GM18498 (cell line): ENCODE results near the gene LRRC4C.

ENCODE experiments used
- ATAC-seq: cut with Tn5 transposase; IDR thresholded peaks from one replicate; pipeline ENCODE4 v1.9.1; 2021; ENCODE audit warnings: mild to moderate bottlenecking, moderate library complexity; ENCODE audit not compliant: unreplicated experiment

The LRRC4C gene

DNA sequence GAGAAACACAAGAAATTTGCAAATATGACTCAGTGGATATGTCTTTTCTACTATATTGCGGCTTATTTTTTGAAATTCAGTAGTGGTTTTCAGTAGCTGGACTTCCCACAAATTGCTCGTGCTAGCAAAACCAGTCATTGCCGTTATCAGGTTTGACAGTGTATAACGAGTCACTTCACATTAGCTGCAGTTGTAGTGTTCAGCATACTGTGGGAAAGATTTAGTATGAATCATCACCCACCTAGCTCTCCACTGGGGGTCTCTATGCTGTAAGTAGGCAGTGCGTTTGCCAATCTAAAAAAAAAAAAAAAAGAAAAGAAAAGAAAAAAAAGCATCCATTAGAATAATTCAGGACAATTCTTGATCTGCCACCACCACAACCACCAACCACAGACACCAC, 1318.9 kb downstream of the LRRC4C start:
- ATAC-seq = no peak

DNA sequence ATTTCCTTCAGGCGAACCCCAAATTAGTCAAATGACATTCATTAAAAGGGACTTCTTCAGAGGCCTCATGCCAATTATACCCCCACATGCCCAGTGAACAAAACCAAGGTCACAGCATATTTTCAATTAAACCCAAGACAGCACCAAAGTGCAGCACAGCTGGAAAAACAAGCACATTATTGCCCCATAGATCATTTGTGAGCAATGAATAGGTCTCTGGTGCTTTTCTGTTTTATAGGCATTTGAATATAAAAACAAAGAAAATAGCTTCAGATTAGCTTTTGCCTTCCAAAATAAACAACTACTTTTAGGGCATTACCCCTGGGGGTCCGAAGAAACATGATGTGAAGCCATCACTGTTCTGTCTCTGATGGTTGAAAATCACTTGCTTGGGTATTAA, 1319.9 kb downstream of the LRRC4C start:
- ATAC-seq = no peak

DNA sequence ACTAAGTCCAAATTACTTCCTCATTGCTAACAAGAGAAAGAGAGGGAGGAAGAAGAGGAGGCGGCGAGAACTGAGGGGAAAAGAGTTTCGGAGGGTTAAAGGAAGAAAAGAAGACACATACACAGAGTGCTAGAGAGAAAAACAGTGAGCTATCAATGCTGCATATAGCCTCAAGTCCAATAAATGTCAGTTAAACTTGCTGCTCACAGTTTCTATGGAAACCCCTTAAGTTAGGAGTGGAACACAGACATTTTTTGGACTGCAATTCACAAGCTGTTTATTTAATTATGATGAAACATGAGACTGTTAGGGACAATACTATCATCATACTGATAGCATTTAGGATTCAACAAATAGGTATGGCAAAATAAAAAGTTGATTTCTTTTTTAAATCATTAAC, 1320.4 kb downstream of the LRRC4C start:
- ATAC-seq = no peak

DNA sequence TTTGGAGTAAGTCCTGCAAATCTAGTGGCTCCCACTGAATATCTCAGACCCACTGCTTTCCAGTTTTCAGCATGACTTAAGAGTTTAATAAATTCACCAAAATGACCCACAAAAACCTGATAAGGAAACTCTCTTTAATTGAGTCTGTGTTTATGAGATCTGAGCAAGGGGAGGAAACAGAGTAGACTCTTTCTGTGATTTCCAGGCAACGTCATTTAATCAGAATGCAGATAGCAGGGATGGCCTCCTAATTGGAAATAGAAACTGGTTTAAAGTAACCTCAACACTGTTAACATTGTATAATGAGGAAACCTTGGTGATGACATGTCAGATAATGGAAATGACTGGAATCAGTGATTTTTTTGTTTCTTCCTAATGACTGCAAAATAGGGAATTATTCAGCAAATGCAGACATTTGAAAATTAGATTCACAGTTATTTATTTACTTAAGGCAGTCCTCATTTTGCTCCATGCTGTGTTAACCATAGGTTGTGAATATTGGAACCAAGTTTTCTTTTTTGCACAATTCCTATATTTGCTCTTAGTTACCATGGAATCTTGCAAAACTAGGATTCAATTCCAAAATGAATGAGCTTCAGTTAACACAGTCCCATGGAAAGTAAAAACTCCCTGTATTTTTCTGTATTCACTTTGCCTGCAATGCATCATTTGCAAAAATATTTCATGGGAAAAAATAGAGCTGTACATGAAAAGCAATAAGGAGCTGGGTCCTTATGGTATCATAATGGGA, 1324.5 kb downstream of the LRRC4C start:
- ATAC-seq = no peak

DNA sequence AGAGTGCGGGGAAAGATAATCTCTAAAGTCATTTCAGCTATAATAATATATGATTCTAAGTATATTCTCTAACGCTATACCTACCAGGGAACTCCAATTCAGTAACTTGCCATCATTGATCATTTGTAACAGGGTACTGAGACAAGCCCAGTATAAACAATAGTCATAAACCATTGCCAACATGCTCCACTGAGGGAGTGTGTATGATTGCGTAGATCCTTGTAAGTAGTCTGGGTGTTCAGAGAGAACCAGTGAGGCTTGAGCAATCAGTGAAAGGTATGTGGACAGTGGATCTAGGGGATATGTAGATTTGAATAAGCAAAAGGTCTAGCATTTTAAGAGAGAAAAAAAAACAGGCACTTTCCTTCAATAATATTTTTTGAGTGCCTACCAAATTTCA, 1326.0 kb downstream of the LRRC4C start:
- ATAC-seq = no peak

DNA sequence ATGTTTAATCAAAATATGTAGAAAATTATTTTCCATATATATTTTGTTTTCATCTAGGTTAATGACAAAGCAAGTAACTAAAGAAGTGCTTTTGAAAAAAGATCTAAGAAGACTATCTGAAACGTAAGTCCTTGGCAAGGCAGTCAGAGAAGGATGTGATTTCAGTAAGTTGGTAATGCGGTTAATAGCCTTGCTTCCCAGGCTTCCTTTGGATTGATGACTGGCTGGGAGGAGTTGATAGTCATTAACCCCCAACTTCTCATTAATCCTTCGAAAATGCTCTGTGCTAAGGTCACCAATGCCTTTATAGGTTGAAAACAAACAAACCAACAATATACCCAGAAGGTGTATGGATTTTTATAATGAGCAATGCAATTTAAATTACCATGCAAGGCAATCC, 1326.5 kb downstream of the LRRC4C start:
- ATAC-seq = no peak

DNA sequence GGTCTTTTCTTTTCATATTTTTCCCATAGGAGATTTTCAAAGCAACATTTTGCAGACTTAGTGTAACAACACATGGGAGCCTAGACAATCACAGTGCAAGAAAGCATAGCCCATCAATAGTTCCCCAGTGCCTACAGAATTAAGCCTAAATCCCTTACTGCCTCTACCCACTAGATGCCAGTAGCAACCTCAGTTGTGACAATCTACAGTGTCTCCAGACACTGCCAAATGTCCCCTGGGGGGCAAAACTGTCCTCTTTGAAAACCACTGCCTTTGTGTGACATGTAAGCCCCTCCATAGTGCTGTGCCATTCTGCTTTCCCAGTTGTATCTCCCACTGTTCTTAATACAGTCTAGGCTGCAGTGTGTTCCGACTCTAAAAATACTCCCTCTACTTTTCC, 1329.0 kb downstream of the LRRC4C start:
- peak; percentile 72 for ATAC-seq

DNA sequence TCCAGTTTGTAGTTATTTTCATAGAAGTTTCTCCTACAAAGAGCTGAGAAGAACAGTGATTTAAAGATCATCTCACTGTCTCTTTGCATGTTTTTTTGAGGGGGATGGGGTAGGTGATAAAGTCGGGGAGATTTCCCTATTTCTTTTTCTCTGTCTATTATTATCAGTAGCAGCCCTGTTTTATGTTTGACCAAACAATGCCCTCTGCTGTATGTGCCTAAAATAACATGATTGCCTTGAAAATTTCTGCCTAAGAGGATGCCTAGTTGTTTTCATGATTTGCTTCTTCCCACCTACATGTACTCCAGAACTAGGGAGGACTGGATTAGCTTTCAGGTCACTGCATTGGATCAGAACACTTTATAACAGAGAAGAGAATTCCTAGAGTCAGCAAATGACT, 1330.2 kb downstream of the LRRC4C start:
- ATAC-seq = no peak

DNA sequence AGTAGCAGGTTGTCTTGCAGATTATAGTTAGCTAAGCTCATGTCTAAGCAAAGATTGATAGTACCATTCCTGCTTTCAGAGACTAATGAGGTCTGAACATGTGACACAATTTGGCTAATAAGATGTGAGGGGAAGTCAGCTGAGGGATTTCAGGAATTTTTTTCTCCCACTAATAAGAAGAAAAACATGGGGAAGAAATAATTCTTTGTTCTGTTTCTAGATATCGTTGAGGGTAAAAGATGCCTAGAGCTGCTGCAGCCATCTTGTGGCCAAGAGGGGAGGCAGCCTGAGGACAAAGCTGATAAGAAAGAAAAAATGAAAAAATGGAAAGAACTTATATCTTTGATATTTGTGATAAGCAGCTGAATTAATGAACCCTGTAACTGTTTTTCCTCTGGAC, 1334.4 kb downstream of the LRRC4C start:
- no peak for ATAC-seq

DNA sequence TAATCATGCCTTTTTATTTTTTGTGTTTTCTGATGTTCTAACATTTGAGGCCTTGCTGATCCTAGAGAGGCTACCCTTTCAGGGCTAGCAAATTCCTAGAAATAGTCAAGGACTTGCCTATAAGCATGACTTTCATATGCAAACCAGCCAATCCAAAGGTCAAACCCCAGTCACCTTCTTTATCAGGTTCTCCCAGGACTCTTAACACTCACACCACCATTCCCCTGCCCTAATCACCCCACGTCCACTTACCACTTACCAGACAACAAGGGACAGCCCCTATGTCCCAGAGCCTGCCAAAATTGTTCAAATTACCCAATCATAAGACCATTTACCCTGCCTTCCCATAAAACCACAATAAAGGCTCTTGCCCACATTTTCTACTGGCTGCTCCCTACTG, 1339.8 kb downstream of the LRRC4C start:
- ATAC-seq = no peak

DNA sequence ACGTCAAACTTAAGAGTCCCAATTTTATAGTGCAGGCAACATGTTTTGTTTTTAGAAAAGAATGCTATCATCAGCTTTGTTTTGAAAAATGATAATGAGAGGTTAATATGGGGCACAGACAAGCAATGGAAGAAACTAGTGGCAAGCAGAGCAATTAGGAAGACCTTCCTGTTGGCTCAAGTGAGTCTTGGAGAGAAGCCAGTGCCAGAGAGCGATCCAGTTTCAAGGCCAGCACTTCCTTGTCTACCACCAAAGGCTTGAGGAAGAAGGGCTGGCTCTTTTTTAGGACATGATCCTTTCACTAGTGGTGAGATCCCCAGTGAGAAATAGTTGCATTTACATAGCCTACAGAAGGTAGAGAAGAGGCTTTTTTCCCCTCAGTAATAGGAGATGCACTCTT, 1340.7 kb downstream of the LRRC4C start:
- no peak for ATAC-seq

DNA sequence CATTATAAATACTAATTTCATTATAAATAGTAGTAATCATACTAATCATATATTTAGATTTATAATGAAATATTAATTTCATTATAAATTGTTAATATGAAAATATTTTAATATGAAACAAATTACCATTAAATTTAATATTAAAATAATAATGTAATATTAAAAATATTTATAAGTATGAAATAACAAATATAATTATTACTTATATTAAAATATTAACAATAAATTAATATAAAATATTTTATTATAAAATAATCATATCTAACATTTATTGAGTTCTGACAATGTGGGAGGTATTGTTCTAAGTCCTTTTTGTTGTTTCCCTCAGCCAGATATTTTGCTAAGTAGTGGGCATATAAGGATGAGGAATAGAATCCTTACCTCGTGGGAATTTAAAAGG, 1341.4 kb downstream of the LRRC4C start:
- ATAC-seq = no peak

DNA sequence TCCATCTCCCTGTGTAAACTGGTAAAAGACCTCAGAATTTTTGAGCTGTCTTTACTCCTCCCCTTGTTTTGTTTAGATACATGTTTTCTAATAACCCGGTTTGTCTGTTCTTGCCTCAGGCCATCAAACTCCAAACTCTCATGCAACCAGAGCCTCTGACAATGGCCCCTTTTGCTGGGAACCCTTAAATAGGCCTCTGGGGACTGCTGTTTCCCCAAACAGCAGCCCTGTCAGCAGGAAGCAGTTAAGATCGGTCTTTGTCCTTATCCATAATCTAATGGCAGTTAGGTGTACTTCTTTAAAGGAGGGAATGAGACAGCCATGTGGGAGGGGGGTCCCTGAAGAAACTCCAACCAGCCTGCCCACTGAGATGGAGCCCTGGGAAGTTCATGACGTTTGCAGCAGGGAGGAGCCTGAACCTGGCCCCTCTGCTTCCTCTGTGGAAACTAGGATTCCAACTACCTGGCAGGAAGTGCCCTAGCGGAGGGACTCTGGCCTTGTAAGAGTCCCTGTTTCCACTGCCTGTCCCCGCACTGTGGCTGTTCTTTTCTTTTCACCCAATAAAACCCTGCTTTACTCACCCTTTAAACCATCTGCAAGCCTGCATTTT, 1354.4 kb downstream of the LRRC4C start:
- no peak for ATAC-seq

DNA sequence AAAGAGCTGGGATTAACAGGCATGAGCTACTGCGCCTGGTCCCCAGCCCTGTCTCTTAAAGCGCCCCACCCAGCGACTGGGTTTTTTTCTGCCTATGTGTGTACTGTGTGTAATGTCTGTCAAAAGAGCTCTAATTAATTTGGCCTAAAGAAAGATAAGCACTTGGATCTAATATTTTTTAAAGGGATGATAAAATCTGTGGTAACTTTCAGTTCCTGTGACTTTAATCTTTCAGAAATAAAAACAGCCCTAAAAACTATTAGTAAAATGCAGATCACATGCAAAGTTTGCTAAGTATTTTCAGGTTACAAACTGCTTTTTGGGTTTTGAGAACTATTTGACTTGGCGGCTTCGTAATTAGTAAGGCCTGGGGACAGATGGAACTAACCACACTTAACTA, 1358.7 kb downstream of the LRRC4C start:
- no peak for ATAC-seq

DNA sequence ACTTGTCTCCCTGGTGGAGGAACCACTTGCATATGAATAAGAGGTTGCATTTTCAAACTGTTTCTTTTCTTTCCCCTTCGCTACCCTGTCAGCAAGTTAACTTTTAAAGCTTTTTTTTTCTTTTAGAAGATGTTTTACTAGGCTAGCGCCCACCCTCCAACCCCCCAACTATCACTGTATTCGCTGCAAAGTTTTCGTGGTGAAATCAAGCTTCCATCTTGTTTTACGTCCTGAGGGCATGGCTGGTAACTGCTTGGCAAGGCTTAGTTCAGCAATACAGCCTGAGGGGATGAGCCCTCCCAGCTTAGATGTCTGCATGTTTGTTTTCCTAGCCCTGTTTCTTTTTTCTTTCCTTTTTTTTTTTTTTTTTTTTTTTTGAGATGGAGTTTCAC, 1359.3 kb downstream of the LRRC4C start:
- ATAC-seq = no peak

DNA sequence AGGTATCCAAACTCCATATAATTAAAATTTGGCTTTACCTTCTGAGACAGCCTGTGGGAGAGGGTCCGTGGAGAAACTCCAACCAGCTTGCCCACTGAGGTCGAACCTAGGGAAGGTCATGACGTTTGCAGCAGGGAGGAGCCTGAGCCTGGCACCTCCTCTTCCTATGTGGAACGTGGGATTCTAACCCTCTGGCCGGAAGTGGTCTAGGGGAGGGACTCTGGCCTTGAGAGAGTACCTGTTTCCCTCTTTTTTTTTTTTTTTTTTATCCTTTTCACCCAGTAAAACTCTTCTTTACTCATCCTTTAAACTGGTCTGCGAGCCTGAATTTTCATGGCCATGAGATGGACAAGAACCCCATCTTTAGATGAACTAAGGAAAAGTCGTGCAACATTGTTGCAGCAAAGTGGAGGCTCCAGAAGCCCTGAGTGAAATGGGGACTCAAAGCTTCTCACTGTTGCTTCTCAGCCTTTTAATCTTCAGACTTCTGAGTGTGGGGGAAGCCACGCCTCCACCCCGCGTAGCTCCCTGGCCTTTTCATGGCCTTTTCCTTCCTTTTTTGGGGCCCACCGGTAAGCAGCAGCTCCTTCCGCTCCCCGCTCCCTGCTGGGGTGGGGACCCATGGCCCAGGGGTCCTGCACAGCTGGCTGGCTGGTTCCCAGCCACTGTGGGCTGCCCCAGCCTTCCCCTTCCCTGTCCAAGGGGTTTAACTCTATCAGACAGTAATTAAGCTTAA, 1359.9 kb downstream of the LRRC4C start:
- no peak for ATAC-seq

DNA sequence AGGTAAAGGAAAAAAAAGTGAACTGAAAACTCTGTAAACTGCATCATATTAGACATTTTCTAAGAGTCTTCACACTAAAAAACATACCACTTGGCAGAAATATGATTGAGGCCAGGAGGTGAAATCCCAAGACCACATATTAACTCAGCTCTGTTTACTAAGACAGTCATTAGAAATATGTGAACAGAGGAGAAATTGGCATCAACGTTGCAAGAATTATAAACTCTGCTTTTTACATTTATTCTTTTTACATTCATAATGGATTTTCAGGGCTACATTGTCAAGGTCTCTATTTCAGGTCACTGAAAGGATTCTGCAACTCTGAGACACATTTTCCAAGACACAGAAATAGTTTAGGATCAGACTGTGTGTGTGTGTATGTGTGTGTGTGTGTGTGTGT, 1364.0 kb downstream of the LRRC4C start:
- no peak for ATAC-seq

DNA sequence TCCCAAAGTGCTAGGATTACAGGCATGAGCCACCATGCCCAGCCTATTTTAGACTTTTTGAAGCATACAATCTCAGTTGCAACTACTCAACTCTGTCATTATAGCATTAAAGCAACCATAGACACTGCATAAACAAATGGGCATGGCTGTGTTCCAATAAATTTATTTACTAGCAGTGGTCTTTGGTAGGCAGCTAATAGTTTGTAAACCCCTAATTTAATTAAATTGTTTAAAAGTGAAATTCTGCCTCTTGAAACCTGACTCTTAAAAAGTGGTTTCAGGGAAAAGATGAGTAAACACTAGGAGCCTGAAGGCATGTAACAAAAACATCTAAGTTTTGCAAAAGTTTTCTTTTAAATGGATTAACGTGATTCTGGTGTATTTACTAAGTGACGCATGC, 1364.5 kb downstream of the LRRC4C start:
- no peak for ATAC-seq

DNA sequence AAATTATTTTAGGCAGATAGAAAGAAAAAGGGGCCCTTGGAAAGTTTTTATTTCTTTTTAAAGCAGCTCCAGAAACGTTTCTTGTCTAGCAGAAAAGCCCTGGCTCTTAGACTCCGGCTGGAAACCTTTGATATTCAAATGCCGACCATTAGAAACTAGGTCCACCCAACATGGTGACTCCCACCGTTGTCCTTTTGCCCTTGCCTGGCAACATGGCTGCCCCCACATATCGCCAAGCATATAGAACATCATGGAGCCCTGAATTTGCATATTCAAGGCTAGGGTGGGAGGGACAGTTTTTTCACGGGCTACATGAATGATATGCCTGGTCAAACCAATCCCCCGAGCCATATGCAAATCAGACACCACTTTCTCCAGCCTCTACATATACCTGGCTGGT, 1379.0 kb downstream of the LRRC4C start:
- no peak for ATAC-seq
